Transverse colon (tissue), 3 donors: ENCODE results near the gene ZIC2.

Experiments
- CTCF ChIP-seq, 5 experiments: fragments of 200-600 bp in 3 of 5; fragments of 450-650 bp in 2 of 5; sonication (generic) in 3 of 5; IDR thresholded peaks; 1 replicate in 2 of 5; 2 replicates in 3 of 5; pipeline ENCODE4 v1.5.1; 2016 to 2017; ENCODE audit warnings: antibody characterized with exemption in 5 of 5, inconsistent platforms in 3 of 5, mild to moderate bottlenecking in 2 of 5, moderate library complexity in 1 of 5
- POLR2A ChIP-seq: fragments of 450-650 bp; IDR thresholded peaks from one replicate; pipeline ENCODE4 v1.6.1; 2016; ENCODE audit warnings: antibody characterized with exemption, mild to moderate bottlenecking, moderate library complexity

- TF ChIP-seq POLR2A (no peak), CTCF (IDR thresholded peaks at IDR 0.05) (no peak)
These were observed 22.5 kb upstream of the ZIC2 start for GRCh38 chr13:99959127-99959539.
